SU-DHL-6 (cell line): ENCODE measurements around the gene APOL1.

Source experiments
- H2AFZ ChIP-seq: fragments of 200-600 bp; sonication (generic); 2 replicates; pipeline ENCODE4 v1.6.1; 2014; ENCODE audit warnings: low read depth, mild to moderate bottlenecking, moderate library complexity, mixed read lengths, antibody characterized with exemption, low read length; ENCODE audit not compliant: severe bottlenecking
- H3F3A ChIP-seq: fragments of 200-600 bp; shearing (Covaris generic); 2 replicates; pipeline ENCODE4 v1.6.0; 2016; ENCODE audit warnings: antibody characterized with exemption, mild to moderate bottlenecking; ENCODE audit not compliant: insufficient read depth
- H3K27ac ChIP-seq: fragments of 200-600 bp; sonication (generic); 2 replicates; pipeline ENCODE4 v1.5.1; 2016; ENCODE audit warnings: low read depth, mild to moderate bottlenecking, low read length, moderate library complexity, mixed read lengths
- H3K27me3 ChIP-seq: fragments of 200-600 bp; sonication (generic), shearing (Covaris generic); 2 replicates; pipeline ENCODE4 v1.6.0; 2014; ENCODE audit warnings: mild to moderate bottlenecking, low read length
- H3K36me3 ChIP-seq: fragments of 200-600 bp; sonication (generic); 2 replicates; pipeline ENCODE4 v1.6.1; 2014; ENCODE audit warnings: mild to moderate bottlenecking, low read length, mixed read lengths
- H3K4me2 ChIP-seq: fragments of 300-600, 200-600 bp; shearing (Covaris generic), sonication (generic); 2 replicates; pipeline ENCODE4 v1.6.0; 2014; ENCODE audit warnings: low read length, low read depth, mild to moderate bottlenecking; ENCODE audit not compliant: poor library complexity, severe bottlenecking
- H3K4me3 ChIP-seq: fragments of 200-600 bp; sonication (generic); 2 replicates; pipeline ENCODE4 v1.5.1; 2014; ENCODE audit warnings: antibody characterized with exemption, low read length, mild to moderate bottlenecking, mixed read lengths; ENCODE audit not compliant: insufficient read depth, poor library complexity, severe bottlenecking
- H3K79me2 ChIP-seq: fragments of 200-600 bp; sonication (generic); 2 replicates; pipeline ENCODE4 v1.6.1; 2014; ENCODE audit warnings: mild to moderate bottlenecking, low read length, moderate library complexity; ENCODE audit not compliant: insufficient read depth
- H3K9ac ChIP-seq: fragments of 200-600 bp; sonication (generic); 2 replicates; pipeline ENCODE4 v1.7.0; 2014; ENCODE audit warnings: mild to moderate bottlenecking, low read length
- H3K9me2 ChIP-seq: fragments of 200-600 bp; sonication (generic); replicated peaks from 2 replicates; pipeline ENCODE4 v1.6.1; 2014; ENCODE audit warnings: low read length; ENCODE audit not compliant: insufficient read depth
- H3K9me3 ChIP-seq: fragments of 200-600 bp; sonication (generic); 2 replicates; pipeline ENCODE4 v1.6.1; 2014; ENCODE audit warnings: low read length, mixed read lengths; ENCODE audit not compliant: insufficient read depth
- H4K20me1 ChIP-seq: fragments of 200-600 bp; sonication (generic); 2 replicates; pipeline ENCODE4 v1.6.1; 2014; ENCODE audit warnings: low read depth, mild to moderate bottlenecking, antibody characterized with exemption, low read length, moderate library complexity, mixed read lengths
- CTCF ChIP-seq: fragments of 200-600 bp; sonication (generic); IDR thresholded peaks from one replicate; pipeline ENCODE4 v1.5.1; 2017; ENCODE audit warnings: antibody characterized with exemption, mild to moderate bottlenecking, low read length, moderate library complexity; ENCODE audit not compliant: insufficient read depth, poor library complexity, severe bottlenecking
- EZH2phosphoT487 ChIP-seq: fragments of 200-600 bp; sonication (generic), shearing (Covaris generic); conservative IDR thresholded peaks from 2 replicates; pipeline ENCODE4 v1.6.1; 2018; ENCODE audit warnings: mild to moderate bottlenecking, antibody characterized with exemption, low read length, moderate library complexity, mixed read lengths

The APOL1 gene

DNA sequence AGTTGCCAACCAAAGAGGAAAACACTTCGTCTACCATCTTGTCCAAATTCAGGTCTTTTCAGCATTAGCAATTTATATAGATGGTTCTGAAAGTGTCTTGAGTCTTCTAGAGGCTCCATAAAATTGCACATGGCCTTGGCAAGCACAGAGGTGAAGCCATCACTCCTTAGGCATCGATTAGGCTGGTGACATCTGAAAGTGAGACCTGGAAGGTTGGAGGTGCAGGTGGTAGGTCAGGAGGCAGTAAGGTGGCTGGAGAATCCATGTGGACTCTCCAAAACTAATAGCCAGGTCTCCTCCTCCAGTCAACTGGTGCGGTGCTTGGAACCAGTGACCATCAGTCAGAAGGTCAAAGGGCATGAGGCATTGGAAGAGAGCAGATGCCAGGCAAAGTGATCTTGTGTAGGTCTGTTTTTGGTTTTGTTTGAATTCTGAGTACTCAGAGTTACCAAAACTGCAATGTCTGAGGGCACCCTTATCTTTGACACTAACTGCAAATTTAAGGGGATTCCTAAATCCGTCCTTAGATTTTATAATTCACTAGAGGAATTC, 7.1 kb upstream of the APOL1 start:
- no peak for TF ChIP-seq EZH2phosphoT487
- TF ChIP-seq CTCF, result no peak
- no peak overlapping the region for H3K9ac ChIP-seq
- no peak overlapping the region for H3K27ac ChIP-seq
- no peaks in the 10 kb centered on the region for H3K36me3 ChIP-seq
- H4K20me1 ChIP-seq, result no peaks in the 10 kb centered on the region
- no peak overlapping the region for H3K4me2 ChIP-seq
- no peak overlapping the region for H3K4me3 ChIP-seq
- H3K9me3 ChIP-seq, result peaks cover 14% of the 10 kb centered on the region; the same call in 1 of the 2 replicates
- no peak overlapping the region for H2AFZ ChIP-seq
- no peaks in the 10 kb centered on the region for H3K9me2 ChIP-seq
- no peaks in the 10 kb centered on the region for H3K79me2 ChIP-seq
- no peaks in the 10 kb centered on the region for H3K27me3 ChIP-seq
- H3F3A ChIP-seq, result no peaks in the 10 kb centered on the region

GRCh38 chr22:36246718-36247117, 6.2 kb upstream of the APOL1 start:
- no peak for TF ChIP-seq CTCF
- Histone ChIP-seq H3F3A (no peaks in the 10 kb centered on the region), H3K4me2 (no peak overlapping the region), H3K9me3 (peaks cover 14% of the 10 kb centered on the region; the same call in 1 of the 2 replicates), H3K9me2 (no peaks in the 10 kb centered on the region), H3K36me3 (no peaks in the 10 kb centered on the region), H2AFZ (no peak overlapping the region), H3K27ac (no peak overlapping the region), H3K4me3 (no peak overlapping the region), H4K20me1 (no peaks in the 10 kb centered on the region), H3K79me2 (no peaks in the 10 kb centered on the region), H3K9ac (no peak overlapping the region), H3K27me3 (no peaks in the 10 kb centered on the region)

DNA sequence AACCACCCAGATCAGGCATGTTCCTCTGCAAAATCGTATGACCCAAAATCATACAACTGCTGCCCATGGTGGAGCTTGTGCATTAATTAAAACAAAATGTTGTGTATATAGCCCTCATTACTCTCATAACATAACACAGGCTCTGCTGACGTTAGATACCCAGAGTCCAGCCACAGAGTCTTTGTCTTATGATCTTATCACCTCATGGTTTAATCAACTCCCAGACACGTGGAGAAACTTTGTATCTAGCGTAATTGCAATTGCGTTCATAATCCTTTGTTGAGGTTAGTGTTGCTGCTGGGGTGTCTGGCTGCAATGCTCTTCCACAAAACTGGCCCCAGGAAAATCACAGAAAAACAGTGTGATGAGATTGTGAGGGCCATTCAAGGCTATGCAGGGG, 5.0 kb upstream of the APOL1 start:
- H3K4me3 ChIP-seq, result no peak overlapping the region
- no peaks in the 10 kb centered on the region for H3K27me3 ChIP-seq
- H4K20me1 ChIP-seq, result no peaks in the 10 kb centered on the region
- peaks cover 14% of the 10 kb centered on the region; the same call in 1 of the 2 replicates for H3K9me3 ChIP-seq
- H3K36me3 ChIP-seq, result no peaks in the 10 kb centered on the region
- H3K9ac ChIP-seq, result no peak overlapping the region
- H2AFZ ChIP-seq, result no peak overlapping the region
- no peaks in the 10 kb centered on the region for H3K79me2 ChIP-seq
- H3K27ac ChIP-seq, result no peak overlapping the region
- no peak overlapping the region for H3K4me2 ChIP-seq
- no peaks in the 10 kb centered on the region for H3F3A ChIP-seq
- no peak for TF ChIP-seq EZH2phosphoT487
- TF ChIP-seq CTCF, result no peak
- H3K9me2 ChIP-seq, result no peaks in the 10 kb centered on the region
